DND-41 (cell line): ENCODE data around the gene C1orf115.

Experiments
- ATAC-seq: fragments of 200-7000 bp; cut with Tn5 transposase; 3 replicates; pipeline ENCODE4 v1.9.1; 2021; ENCODE audit warnings: low read depth; ENCODE audit not compliant: insufficient read depth
- DNase-seq: peaks from one replicate; pipeline ENCODE4 v3.0.0-alpha.2; 2020
- H2AFZ ChIP-seq: 2 replicates; pipeline ENCODE4 v1.6.0; 2012; ENCODE audit warnings: low read depth, low read length
- H3K27ac ChIP-seq: 2 replicates; pipeline ENCODE4 v1.5.1; 2012; ENCODE audit warnings: low read length, inconsistent platforms
- H3K27me3 ChIP-seq: fragments of 200-600 bp; sonication (generic); 2 replicates; pipeline ENCODE4 v1.6.0; 2012; ENCODE audit warnings: low read length, mild to moderate bottlenecking, inconsistent platforms; ENCODE audit not compliant: insufficient read depth, poor library complexity
- H3K36me3 ChIP-seq: 2 replicates; pipeline ENCODE4 v1.5.1; 2012; ENCODE audit warnings: low read length, inconsistent platforms; ENCODE audit not compliant: insufficient read depth
- H3K4me1 ChIP-seq: 2 replicates; pipeline ENCODE4 v1.5.1; 2012; ENCODE audit warnings: mild to moderate bottlenecking, low read length; ENCODE audit not compliant: insufficient read depth
- H3K4me2 ChIP-seq: 2 replicates; pipeline ENCODE4 v1.6.0; 2012; ENCODE audit warnings: mild to moderate bottlenecking, moderate library complexity, low read length, inconsistent platforms; ENCODE audit not compliant: insufficient read depth
- H3K4me3 ChIP-seq, 2 experiments: fragments of 200-600 bp in 1 of 2; shearing (Covaris generic) in 1 of 2; 2 replicates each; pipeline ENCODE4 v1.5.1; 2012 to 2016; ENCODE audit warnings: inconsistent platforms in 2 of 2, low read length in 2 of 2, mild to moderate bottlenecking in 2 of 2, low read depth in 1 of 2, moderate library complexity in 1 of 2
- H3K79me2 ChIP-seq: 2 replicates; pipeline ENCODE4 v1.6.0; 2012; ENCODE audit warnings: low read length, inconsistent platforms; ENCODE audit not compliant: insufficient read depth
- H3K9ac ChIP-seq: 2 replicates; pipeline ENCODE4 v1.6.0; 2012; ENCODE audit warnings: low read depth, mild to moderate bottlenecking, inconsistent platforms, low read length, moderate library complexity
- H3K9me3 ChIP-seq: 2 replicates; pipeline ENCODE4 v1.5.1; 2012; ENCODE audit warnings: low read length, moderate library complexity, mild to moderate bottlenecking, inconsistent platforms; ENCODE audit not compliant: insufficient read depth, severe bottlenecking
- H4K20me1 ChIP-seq: 2 replicates; pipeline ENCODE4 v1.6.0; 2012; ENCODE audit warnings: low read length; ENCODE audit not compliant: insufficient read depth
- CTCF ChIP-seq: IDR thresholded peaks from 2 replicates; pipeline ENCODE4 v1.5.1; 2012; ENCODE audit warnings: borderline replicate concordance, low read length, moderate library complexity, mild to moderate bottlenecking; ENCODE audit not compliant: poor library complexity, severe bottlenecking; ENCODE audit errors: extremely low read depth
- EZH2 ChIP-seq: IDR thresholded peaks from 3 replicates; pipeline ENCODE4 v1.6.1; 2012; ENCODE audit warnings: borderline replicate concordance, low read depth, mild to moderate bottlenecking, moderate library complexity, low read length, inconsistent platforms; ENCODE audit not compliant: severe bottlenecking

The C1orf115 gene

GRCh38 chr1:220707160-220707559, 17.0 kb downstream of the C1orf115 start:
- H3K79me2 ChIP-seq, result no peaks in the 10 kb centered on the region
- no peak overlapping the region for H3K4me3 ChIP-seq
- H2AFZ ChIP-seq, result no peak overlapping the region
- ATAC-seq (no peak), DNase-seq (no peak)
- no peaks in the 10 kb centered on the region for H3K9me3 ChIP-seq
- no peaks in the 10 kb centered on the region for H3K27me3 ChIP-seq
- no peaks in the 10 kb centered on the region for H4K20me1 ChIP-seq
- no peak overlapping the region for H3K4me2 ChIP-seq
- H3K4me1 ChIP-seq, result no peaks in the 10 kb centered on the region
- no peak for TF ChIP-seq CTCF
- TF ChIP-seq EZH2, result no peak
- H3K9ac ChIP-seq, result no peak overlapping the region
- H3K27ac ChIP-seq, result no peak overlapping the region
- no peaks in the 10 kb centered on the region for H3K36me3 ChIP-seq

GRCh38 chr1:220708244-220708643, 18.1 kb downstream of the C1orf115 start:
- Histone ChIP-seq H3K4me2 (no peak overlapping the region), H3K4me1 (no peaks in the 10 kb centered on the region), H3K9ac (no peak overlapping the region), H3K9me3 (no peaks in the 10 kb centered on the region), H3K27ac (no peak overlapping the region), H3K27me3 (no peaks in the 10 kb centered on the region), H3K79me2 (no peaks in the 10 kb centered on the region), H4K20me1 (no peaks in the 10 kb centered on the region), H2AFZ (no peak overlapping the region), H3K36me3 (no peaks in the 10 kb centered on the region), H3K4me3 (no peak overlapping the region)
- DNase-seq, result no peak
- no peak for TF ChIP-seq CTCF
- TF ChIP-seq EZH2, result no peak
- no peak for ATAC-seq

GRCh38 chr1:220708936-220709801, 19.0 kb downstream of the C1orf115 start:
- Histone ChIP-seq H3K9me3 (no peaks in the 10 kb centered on the region), H4K20me1 (no peaks in the 10 kb centered on the region), H3K9ac (no peak overlapping the region), H3K27ac (no peak overlapping the region), H2AFZ (no peak overlapping the region), H3K27me3 (no peaks in the 10 kb centered on the region), H3K4me1 (no peaks in the 10 kb centered on the region), H3K4me3 (no peak overlapping the region), H3K79me2 (no peaks in the 10 kb centered on the region), H3K36me3 (no peaks in the 10 kb centered on the region), H3K4me2 (no peak overlapping the region)
- ATAC-seq (no peak), DNase-seq (no peak)
- TF ChIP-seq EZH2 (no peak), CTCF (no peak)
